IPS-15b (cell line): ENCODE measurements around the gene ARHGAP9.
"Not testable (repeated sequence)": the region's sequence is repeated elsewhere in the genome, so short reads cannot be mapped to it uniquely, and the experiment has no call there.

Source experiments
- H3K27me3 ChIP-seq: one replicate; pipeline ENCODE4 v1.6.1; 2013; ENCODE audit warnings: low read length; ENCODE audit not compliant: control insufficient read depth, insufficient read depth
- H3K36me3 ChIP-seq: one replicate; pipeline ENCODE4 v1.6.1; 2013; ENCODE audit warnings: low read length; ENCODE audit not compliant: control insufficient read depth, insufficient read depth
- H3K4me1 ChIP-seq: one replicate; pipeline ENCODE4 v1.6.1; 2013; ENCODE audit warnings: mild to moderate bottlenecking, low read length; ENCODE audit not compliant: control insufficient read depth, insufficient read depth
- H3K4me3 ChIP-seq: one replicate; pipeline ENCODE4 v1.5.1; 2013; ENCODE audit warnings: low read depth, low read length
- H3K9ac ChIP-seq: one replicate; pipeline ENCODE4 v1.6.1; 2013; ENCODE audit warnings: low read depth, mild to moderate bottlenecking, low read length
- H3K9me3 ChIP-seq: one replicate; pipeline ENCODE4 v1.6.1; 2013; ENCODE audit warnings: mild to moderate bottlenecking, low read length; ENCODE audit not compliant: control insufficient read depth, insufficient read depth

The ARHGAP9 gene

GRCh38 chr12:57431654-57432188 lies 47.9 kb downstream of the ARHGAP9 start:
- no peaks in the 10 kb centered on the region for H3K36me3 ChIP-seq
- peak overlapping the region; percentile 39 for H3K4me3 ChIP-seq
- no peaks in the 10 kb centered on the region for H3K9me3 ChIP-seq
- no peaks in the 10 kb centered on the region for H3K27me3 ChIP-seq
- no peak overlapping the region for H3K9ac ChIP-seq
- H3K4me1 ChIP-seq, result no peaks in the 10 kb centered on the region

DNA sequence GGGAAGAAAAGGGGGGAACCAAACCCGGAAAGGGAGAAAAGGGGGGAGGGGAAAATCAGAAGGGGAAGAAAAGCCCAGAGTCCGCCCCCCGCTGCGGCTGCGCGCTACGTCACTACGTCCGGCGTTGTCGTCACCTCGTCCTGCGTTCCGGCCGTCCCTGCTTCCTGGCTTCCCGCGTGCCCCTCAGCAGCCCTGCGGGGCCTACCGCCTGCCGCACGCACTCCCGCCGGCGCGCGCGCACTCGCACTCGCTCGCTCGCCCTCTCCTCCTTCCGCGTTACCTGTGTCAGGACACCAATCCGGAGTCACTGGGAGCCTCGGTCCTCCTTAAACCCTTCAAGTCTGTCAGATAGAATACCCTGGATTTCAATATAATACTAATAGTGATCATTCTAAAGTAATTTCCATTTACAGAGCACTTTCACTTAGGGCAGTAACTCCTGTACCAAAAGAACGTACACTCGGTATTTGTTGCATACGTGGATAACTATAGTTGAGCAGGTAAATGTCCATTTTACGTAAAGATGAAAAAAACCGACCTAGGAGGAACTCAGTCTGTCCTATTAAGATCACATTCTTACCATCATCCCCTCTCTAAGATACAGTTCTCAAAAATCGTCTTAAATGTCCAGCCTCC lies 48.6 kb downstream of the ARHGAP9 start, which contains the start of gene R3HDM2:
R3HDM2 (minus strand) TSS at position 113 of the 636 bp plus-strand sequence. CDS start 120,615 bp downstream, outside the sequence.
- Histone ChIP-seq H3K27me3 (no peaks in the 10 kb centered on the region), H3K9me3 (no peaks in the 10 kb centered on the region), H3K9ac (peak within 1 kb of the TSS; percentile 88), H3K4me3 (peak within 1 kb of the TSS; percentile 72), H3K36me3 (no peaks in the 10 kb centered on the region), H3K4me1 (no peaks in the 10 kb centered on the region)

GRCh38 chr12:57430112-57430930 lies 49.3 kb downstream of the ARHGAP9 start:
- Histone ChIP-seq H3K9ac (peak overlapping the region; percentile 88), H3K4me1 (no peaks in the 10 kb centered on the region), H3K4me3 (peak overlapping the region; percentile 72), H3K36me3 (no peaks in the 10 kb centered on the region), H3K9me3 (no peaks in the 10 kb centered on the region), H3K27me3 (no peaks in the 10 kb centered on the region)

DNA sequence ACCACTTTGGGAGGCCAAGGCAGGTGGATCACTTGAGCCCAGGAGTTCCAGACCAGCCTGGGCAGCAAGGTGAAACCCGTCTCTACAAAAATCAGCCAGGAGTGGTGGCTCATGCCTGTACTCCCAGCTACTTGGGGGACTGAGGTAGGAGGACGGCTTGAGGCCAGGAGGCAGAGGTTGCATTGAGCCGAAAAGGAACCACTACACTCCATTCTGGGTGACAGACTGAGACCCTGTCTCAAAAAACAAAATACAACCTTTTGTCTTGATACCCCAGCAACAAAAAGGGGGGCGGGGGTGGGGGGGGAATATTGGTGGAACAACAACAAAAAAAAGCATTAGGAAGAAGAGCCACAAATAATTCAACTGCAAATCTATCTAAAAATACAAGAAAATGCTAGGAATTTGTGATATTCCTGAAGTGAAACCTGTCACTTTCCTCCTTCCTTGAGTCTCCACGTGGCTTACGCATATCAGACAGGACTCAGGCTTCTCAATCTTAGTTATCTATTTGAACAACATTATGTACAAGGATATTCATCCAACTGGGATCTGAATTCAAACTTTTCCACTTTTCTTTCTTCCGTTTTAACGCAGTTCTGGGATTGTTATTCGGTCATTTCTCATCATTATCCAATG lies 50.1 kb downstream of the ARHGAP9 start:
- H3K4me1 ChIP-seq, result no peaks in the 10 kb centered on the region
- H3K27me3 ChIP-seq, result no peaks in the 10 kb centered on the region
- no peaks in the 10 kb centered on the region for H3K9me3 ChIP-seq
- H3K4me3 ChIP-seq, result peak overlapping the region; percentile 72
- no peaks in the 10 kb centered on the region for H3K36me3 ChIP-seq
- H3K9ac ChIP-seq, result peak overlapping the region; percentile 88

- H3K27me3 ChIP-seq, result no peaks in the 10 kb centered on the region
- no peaks in the 10 kb centered on the region for H3K4me1 ChIP-seq
- no peak overlapping the region for H3K9ac ChIP-seq
- no peaks in the 10 kb centered on the region for H3K9me3 ChIP-seq
- no peaks in the 10 kb centered on the region for H3K36me3 ChIP-seq
- H3K4me3 ChIP-seq, result no peak overlapping the region
Measured at GRCh38 chr12:57428965-57429364, 50.7 kb downstream of the ARHGAP9 start.

GRCh38 chr12:57426948-57427347 lies 52.7 kb downstream of the ARHGAP9 start:
- H3K36me3 ChIP-seq, H3K9ac ChIP-seq, H3K4me1 ChIP-seq, H3K27me3 ChIP-seq, H3K4me3 ChIP-seq, H3K9me3 ChIP-seq: not testable (repeated sequence)
